Left colon (tissue), 2 donors: ENCODE data around the gene GPR37L1. TPM values are rescaled to one million over a fixed set of nuclear protein-coding genes. Genes with fewer than 3 reads are reported as not detected.
"Not testable (repeated sequence)": the region's sequence is repeated elsewhere in the genome, so short reads cannot be mapped to it uniquely, and the experiment has no call there.

Source experiments
- ATAC-seq: fragments of 200-7000 bp; cut with Tn5 transposase; one replicate; pipeline ENCODE4 v1.9.1; 2020; ENCODE audit warnings: mild to moderate bottlenecking, moderate library complexity
- DNase-seq, 2 donors: peaks; one replicate each; pipeline ENCODE4 v3.0.0-alpha.2; 2020
- intact Hi-C, 2 donors: fragments of 100-400 bp; cut with DNase I in 1 of 2; cut with micrococcal nuclease in 1 of 2; formaldehyde crosslinking; loops; one replicate each; pipeline versions ENCODE4 v1.11.2 to v1.14.0; 2022; cut with DNase I, micrococcal nuclease
- total RNA-seq, 2 donors: library from RNA; stranded (reverse); fragmentation: NEBNext Ultra II Directional; extraction: Animal tissue kit (Norgen Biotek cat#: 25700); gene quantifications; one replicate each; pipeline ENCODE4 v1.2.1, GENCODE V29; 2021
- donor health status: DM: no; HTN: no; CAD: no.
- donor health status: DM: yes; HTN: yes; CAD: no.

The GPR37L1 gene
- total RNA-seq, 2 donors from 2014 or later: 0.76 to 2.1 TPM

GRCh38 chr1:202106340-202107254 lies 16.1 kb upstream of the GPR37L1 start:
- intact Hi-C loops: no loop called here

GRCh38 chr1:202107321-202107761 lies 15.4 kb upstream of the GPR37L1 start:
- DNase-seq (peak; percentile 79 to 81), ATAC-seq (peak; percentile 37)
- intact Hi-C loops: no loop called here

More at GRCh38 chr1:202106340-202107254, 16.1 kb upstream of the GPR37L1 start:
- peak; percentile 62 for ATAC-seq
- DNase-seq: peak; percentile 85 to 95

- ATAC-seq (peak; percentile 64), DNase-seq (peak; percentile 78 to 95)
- intact Hi-C loops: no loop called here
Observed at GRCh38 chr1:202107801-202108731, 14.7 kb upstream of the GPR37L1 start.

DNA sequence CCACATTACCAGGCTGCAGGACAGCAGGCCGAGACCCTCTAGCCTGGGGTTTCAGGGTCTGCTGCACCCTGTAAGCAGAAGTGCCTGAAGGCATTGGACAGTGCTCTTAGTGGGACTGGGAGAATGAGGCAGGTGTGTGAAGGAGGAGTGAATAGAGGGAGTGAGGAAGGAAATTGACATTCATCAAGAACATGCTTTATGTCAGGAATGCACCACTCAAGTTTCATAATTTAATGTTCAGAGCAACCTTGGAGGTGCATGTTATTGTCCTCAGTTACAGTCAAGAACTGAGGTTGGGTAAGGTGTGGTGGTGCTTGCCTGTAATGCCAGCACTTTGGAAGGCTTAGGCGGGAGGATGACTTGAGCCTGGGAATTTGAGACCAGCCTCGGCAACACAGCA lies 11.7 kb upstream of the GPR37L1 start:
- no peak for DNase-seq
- no peak for ATAC-seq
- intact Hi-C loops: no loop called here

DNA sequence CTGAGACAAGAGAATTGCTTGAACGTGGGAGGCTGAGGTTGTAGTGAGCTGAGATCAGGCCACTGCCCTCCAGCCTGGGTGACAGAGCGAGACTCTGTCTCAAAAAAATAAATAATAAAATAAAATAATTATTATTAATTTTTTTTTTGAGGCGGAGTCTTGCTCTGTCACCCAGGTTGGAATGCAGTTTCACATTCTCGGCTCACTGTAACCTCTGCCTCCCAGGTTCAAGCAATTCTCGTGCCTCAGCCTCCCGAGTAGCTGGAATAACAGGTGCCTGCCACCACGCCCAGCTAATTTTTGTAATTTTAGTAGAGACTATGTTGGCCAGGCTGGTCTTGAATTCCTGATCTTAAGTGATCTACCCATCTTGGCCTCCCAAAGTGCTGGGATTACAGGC lies 11.1 kb upstream of the GPR37L1 start:
- intact Hi-C loops, DNase-seq, ATAC-seq: not testable (repeated sequence)

DNA sequence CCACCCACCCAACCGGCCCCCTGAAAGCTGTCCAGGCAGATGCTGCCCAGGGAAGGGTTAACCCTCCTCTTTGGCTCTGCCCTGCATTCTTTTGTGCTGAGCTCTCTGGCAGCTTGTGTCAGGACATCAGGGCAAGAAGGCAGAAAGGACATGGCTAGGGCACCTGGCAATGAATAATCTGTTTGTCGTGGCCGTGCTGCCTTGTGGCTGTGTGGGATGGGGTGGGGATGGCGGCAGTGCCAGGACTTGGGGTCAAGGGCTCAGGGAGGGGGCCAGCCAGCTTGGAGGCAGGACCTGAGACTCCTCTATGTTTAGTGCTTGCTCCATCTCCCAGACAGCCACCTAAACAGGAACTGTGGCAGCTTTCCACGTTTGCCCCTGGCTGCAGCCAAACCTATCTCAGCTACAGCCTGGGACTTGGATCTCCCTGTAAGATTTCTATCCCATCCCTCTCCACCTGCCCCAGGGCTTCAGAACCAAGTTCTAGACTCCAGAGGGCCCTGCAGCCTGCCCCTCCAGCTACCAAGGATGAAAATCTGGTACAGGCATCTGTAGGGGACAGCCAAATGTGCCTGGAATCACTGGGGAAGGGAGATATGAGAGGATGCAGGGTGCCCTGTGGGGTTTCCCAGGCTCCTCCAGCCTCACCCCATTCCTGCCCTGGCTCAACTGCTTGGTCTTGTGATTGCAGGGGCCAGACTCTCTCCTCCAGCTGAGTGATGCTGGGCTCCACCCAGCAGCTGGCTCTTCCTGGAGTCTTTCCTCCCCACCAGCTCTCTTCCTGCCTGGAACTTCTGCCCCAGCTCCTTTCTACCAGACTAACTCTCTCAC lies 9.6 kb upstream of the GPR37L1 start:
- intact Hi-C loops: no loop called here
- peak; percentile 57 for ATAC-seq
- peak; percentile 49 to 72 for DNase-seq

- ATAC-seq (peak; percentile 13), DNase-seq (no peak)
- intact Hi-C loops: no loop called here
Observed at GRCh38 chr1:202113690-202114300, 8.9 kb upstream of the GPR37L1 start.

GRCh38 chr1:202116287-202116686 lies 6.4 kb upstream of the GPR37L1 start:
- ATAC-seq: no peak
- no peak for DNase-seq
- intact Hi-C loops: loop anchor here in 1 of 2 donors (5.0 kb wide), 1 partner anchor 104 kb away; the partner anchor contains the start of gene ELF3

GRCh38 chr1:202117898-202118371 lies 4.8 kb upstream of the GPR37L1 start:
- intact Hi-C loops: loop anchor here in 1 of 2 donors (5.0 kb wide), 1 partner anchor 106 kb away; the partner anchor contains the start of gene ELF3
- DNase-seq (peak in 1 of 2 donors; percentile 37), ATAC-seq (peak; percentile 52)

DNA sequence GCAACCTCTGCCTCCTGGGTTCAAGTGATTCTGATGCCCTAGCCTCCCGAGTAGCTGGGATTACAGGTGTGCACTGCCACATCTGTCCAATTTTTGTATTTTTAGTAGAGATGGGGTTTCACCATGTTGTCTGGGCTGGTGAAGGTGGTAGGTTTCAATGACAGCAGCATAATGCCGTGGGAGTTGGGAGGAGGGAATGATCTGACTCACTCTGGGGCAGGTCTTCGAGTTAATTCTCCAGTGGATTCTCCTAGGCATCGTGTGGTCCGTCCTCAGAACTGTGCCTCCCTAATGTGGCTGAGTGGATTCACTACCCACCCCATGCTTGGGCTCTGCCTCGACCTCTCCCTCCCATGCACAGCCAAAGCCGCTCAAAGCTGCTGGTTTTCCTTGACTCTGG lies 1.7 kb upstream of the GPR37L1 start:
- DNase-seq (no peak), ATAC-seq (no peak)
- intact Hi-C loops: no loop called here

- no peak for ATAC-seq
- no peak for DNase-seq
- intact Hi-C loops: no loop called here
Observed at GRCh38 chr1:202123336-202123813, 658 bp downstream of the GPR37L1 start.

GRCh38 chr1:202124142-202124541 lies 1.4 kb downstream of the GPR37L1 start:
- DNase-seq (no peak), ATAC-seq (no peak)
- intact Hi-C loops: no loop called here

- intact Hi-C loops: no loop called here
- no peak for ATAC-seq
- no peak for DNase-seq
Observed at GRCh38 chr1:202125611-202126010, 2.9 kb downstream of the GPR37L1 start.

DNA sequence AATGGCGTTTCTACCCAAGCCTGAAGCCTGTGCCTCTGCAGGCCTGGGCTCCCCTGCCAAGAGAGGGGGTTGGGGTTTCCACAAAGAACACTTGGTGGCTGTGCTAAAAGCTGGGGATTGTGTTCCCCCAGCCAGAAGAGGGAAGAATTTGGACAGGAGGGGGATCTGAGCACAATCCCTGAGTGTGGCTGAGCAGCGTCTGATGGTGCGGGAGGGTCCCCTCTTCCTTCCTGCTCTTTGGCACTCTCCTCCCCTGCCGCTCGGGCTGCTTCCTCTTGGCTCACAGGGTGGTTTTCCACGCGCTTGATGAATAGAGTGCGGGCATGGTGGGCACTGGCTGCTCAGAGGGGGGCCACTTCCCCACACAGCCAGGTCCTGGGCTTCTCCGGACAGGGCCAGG lies 3.7 kb downstream of the GPR37L1 start:
- intact Hi-C loops: no loop called here
- no peak for DNase-seq
- ATAC-seq: no peak

DNA sequence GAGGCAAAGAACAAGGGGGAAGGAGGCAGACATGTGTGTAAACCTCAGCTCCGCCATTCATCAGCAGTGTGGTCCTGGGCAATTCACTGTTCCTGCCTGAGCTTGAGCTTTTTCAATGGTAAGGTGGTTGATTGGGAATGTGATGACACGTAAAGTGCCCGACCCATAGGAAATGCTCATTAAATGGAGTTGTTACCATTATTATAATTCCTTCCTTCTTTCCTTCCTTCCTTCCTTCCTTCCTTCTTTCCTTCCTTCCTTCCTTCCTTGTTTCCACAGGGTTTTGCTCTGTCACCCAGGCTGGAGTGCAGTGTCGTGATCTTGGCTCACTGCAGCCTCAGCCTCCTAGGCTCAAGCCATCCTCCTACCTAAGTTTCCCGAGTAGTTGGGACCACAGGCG lies 4.3 kb downstream of the GPR37L1 start:
- intact Hi-C loops: no loop called here
- ATAC-seq (no peak), DNase-seq (no peak)

GRCh38 chr1:202127836-202128622 lies 5.3 kb downstream of the GPR37L1 start:
- no peak for DNase-seq
- intact Hi-C loops: no loop called here
- no peak for ATAC-seq
